NCI-H1048 (cell line): ENCODE measurements around the gene PRSS38.

Experiments
- DNase-seq: peaks from one replicate; lab custom pipeline; 2025; lab: John Stamatoyannopoulos, UW

PRSS38 gene

DNA sequence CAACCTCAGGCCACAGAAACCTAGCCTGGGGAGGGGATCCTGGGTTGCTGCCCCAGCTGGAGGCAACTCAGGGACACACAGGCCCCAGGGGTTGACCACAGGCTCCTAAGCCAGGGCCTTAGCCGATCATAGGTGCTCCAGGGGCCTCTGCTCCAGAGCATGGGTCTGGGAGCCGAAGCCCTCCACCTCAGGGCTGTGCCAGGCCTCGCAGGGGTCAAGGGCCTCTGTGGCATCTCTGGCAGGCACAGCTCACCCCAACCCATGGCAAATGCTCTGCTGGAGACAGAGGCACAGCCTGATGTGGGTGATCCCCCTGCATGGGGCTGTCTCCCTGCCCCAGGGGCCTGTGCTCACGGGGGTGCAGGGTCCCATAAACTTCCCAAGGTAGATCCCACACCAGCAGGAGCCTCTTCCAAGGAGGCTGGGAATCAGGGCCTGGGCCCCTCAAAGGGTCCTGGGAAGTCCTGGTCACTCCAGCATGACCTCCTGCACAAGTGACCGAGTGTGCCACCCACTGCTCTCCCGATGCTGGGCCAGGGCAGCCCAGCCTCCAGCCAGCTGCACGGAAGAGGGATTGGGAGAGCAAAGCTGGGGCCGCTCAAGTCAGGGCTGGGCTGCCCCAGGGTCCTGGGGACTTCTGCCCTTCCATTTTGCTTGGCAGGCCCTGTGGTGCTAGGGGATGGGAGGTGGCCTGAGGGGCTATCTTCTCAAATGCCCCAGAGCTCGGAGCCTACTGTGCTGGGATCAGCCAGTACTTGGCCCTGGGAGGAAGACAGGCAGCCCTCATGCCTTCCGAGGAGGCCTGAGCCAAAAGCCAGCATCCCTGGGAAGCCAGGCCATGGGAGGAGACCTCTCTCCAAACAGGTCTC is 22.2 kb upstream of the PRSS38 start:
- DNase-seq: no peak

DNA sequence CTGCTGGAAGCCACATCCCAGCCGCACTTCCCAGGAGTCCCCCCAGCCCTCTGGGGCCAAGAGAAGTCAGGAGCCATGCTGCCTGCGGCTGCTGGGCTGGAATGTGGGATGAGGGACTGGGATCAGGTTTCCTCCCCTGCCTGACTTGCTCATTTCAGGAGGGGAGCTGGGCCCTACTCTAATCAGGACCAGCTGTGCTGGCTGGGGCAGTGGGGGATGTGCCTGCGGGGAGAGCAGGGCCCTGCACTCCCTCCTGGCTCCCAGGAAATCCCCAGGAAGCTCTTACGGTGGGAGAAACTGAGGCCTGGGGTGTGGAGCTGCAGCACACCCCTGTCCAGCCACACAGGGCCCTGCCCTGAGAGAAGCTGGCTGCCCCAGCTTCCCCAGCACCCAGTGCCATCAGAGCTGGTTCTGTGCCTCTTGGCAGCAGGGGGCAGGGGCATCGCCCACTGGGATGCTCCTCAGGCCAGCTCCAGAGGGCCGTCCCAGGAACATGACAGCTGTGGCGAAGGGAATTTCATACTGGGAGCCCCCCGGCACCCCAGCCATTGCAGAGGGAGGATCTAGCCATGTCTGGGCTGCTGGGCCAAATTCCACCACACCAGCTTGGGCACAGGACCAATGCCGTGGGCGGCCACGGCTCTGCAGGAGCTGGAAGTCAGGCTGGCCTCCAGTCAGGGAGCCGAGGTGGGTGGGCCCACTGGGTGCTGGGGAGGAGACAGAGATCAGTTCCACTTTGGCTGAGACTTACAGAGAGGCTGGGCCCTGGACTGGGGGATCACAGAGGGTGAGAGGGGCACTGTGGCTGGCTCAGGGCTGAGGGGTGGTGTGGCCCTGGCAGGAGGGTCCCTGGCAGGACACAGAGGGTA is 21.3 kb upstream of the PRSS38 start:
- DNase-seq: no peak

DNA sequence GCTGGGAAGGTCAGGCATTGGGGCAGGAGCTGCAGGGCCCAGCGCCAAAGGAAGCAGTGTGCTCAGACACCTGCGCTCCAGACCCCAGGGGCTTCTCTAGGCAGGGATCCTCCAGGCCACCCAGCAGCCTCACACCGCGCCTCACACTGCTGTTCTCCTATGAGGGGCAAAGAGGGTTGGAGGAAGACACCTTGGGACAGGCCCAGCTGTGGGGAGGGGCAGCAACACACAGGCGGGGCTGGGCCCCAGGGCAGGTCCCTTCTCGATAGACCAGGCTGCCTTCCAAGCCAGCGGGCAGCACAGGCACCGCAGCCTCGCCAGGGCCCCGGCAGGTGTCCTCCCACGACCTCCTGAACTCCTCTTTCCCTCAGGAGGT is 20.7 kb upstream of the PRSS38 start:
- DNase-seq: no peak

DNA sequence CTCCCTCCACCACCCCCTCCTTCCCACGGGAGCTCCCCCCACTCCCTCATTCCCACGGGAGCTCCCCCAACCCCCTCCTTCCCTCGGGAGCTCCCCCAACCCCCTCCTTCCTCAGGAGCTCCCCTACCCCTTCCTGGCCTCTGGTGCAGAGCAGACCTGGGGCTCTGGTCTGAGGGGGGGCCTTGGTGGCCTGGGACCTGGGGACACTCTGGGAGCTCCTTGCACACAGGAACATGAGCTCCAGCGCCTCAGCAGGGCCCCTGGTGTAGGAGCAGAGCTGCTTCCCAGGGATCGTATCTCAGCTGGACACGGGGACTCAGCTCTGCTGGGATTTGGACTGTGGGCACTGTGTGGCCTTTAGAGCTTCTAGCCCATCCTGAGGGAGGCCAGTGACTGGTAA is 19.7 kb upstream of the PRSS38 start:
- no peak for DNase-seq

DNA sequence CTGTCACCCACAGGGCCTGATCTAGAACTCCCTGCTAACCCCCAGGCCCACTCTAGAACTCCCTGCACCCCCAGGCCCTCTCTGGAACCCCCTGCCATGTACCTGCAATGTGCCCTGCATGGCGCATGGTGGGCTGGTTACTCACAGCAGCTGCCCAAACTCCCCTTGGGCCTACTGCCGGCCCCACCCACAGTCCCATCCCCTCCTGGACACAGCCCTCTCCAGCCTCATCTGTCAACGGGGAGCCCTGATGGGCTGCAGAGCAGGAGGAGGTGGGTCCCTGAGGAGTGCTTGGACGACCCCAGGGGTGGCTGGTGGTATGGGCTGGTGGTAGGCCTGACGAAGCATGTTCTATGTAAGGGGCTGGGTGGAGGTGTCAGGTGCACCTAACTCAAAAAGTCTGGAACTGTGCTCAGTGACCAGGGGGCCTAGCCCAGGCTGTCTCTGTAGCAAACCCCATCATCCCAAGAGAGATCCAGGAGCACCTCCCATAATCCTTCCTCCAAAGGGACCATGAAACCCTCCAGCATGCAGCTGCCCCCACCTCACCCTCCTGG is 19.0 kb upstream of the PRSS38 start:
- no peak for DNase-seq

DNA sequence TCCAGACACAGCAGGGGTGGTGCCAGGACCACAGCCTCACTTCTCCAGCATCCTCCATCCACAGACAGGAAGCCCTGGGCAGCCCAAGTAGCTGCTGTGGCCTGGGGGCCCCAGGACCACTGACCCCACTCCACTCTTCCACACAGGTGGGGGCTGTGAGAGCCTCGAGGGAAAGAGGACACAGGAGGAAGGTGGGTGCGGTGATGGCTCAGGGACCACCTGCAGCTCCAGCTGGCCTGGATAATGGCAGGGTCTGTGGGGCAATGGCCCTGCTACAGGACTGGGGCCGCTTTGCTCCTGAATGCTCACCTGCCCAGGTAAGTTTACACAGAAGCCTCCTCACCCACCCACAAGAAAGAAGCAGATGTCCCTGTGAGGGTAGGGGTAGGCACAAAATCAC is 18.3 kb upstream of the PRSS38 start:
- DNase-seq: no peak

DNA sequence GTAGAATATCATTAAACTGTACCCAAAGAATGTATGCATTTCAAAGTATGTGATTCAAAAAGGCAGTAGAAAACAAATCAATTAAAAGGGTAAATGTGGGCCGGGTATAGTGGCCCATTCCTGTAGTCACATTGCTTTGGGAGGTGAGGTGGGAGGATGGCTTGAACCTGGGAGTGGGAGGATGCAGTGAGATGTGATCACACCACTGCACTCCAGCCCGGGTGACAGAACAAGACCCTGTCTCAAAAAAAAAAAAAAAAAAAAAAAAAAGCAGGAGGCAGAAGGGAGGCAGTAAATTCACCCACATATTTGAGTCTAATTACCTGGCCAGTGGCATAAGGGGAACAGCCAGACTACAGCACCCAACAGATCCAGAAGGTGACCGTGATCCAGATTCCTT is 17.9 kb upstream of the PRSS38 start:
- no peak for DNase-seq

- DNase-seq: no peak
Observed at GRCh38 chr1:227798078-227798802, 17.2 kb upstream of the PRSS38 start.

GRCh38 chr1:227799756-227800155 is 15.7 kb upstream of the PRSS38 start:
- no peak for DNase-seq

DNA sequence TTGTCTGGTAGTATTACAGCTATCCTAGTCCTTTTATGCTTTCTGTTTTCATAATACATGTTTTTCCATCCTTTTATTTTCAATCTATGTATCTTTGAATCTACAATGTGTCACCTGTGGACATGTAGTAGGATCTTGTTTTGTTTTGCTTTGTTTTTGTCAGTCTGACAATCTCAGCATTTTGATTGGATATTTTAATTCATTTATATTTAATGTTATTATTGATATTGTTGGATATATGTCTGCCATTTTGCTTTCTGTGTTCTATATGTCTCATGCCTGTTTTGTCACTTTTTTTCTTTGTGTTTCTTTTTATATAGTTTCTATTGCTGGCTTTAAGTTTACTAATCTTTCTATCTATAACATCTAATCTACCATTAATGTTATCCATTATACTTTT is 11.5 kb upstream of the PRSS38 start:
- DNase-seq: no peak

DNA sequence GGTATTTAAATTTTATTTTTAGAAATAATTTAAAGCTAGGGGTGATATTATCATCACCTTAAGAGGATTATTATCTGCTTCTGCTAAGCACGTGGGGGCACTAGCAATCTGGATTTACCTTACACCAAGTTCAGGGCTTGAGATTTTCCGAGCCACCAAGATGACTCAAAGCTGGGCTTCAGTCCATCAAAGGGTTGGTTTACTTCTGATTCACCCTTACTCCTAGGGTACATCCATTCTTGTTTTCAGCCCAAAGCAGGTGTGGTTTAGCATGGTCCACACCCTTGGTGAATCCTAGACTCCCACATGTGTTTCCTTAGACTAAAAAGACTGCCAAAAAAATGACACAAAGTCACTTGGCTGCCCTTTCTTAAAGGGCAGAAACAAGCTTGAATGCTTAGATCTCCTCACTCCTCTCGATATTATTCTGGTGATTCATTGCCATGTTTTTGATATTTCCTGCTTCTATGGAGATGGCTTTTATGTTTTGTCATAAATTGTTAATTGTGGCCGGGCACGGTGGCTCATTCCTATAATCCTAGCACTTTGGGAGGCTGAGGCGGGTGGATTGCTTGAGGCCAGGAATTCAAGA is 9.8 kb upstream of the PRSS38 start:
- no peak for DNase-seq

DNA sequence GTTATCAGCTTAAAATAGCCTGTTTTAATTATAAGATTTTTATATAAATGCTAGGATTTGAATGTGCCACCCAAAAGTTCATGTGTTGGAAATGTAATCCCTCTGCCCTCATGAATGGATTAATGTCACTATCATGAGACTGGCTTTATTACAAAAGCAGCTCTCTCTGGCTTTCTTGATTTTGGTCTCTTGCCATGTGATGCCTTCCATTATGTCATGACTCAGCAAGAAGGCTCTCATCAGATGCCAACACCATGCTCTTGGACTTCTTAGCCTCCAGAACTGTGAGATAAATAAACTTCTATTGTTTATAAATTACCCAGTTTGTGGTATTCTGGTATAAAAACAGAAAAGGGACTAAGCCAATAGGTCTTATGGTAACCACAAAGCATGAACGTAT is 6.9 kb upstream of the PRSS38 start:
- no peak for DNase-seq

DNA sequence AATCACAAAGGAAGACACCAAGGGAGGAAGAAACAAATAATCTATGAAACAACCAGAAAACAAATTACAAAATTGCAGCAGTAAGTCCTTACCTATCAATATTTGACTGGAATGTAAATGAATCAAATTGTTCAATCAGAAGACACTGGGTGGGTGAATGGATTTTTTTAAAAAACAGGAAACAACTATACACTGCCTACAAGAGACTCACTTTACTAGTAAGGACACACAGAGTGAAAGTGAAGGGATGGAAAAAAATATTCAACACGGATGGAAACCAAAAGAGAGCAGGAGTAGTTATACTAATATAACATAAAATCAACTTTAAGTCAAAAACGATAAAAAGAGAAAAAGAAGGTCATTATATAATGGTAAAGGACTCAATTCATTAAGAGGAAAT is 6.4 kb upstream of the PRSS38 start:
- no peak for DNase-seq

DNA sequence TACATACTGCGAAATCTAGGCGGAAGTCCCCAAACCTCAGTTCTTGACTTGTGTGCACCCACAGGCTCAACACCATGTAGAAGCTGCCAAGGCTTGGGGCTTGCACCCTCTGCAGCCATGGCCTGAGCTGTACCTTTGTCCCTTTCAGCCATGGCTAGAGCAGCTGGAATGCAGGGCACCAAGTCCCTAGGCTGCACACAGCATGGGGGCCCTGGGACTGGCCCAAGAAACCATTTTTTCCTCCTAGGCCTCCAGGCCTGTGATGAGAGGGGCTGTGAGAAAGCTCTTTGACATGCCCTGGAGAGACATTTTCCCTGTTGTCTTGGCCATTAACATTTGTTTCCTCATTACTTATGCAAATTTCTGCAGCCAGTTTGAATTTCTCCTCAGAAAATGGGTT is 1.5 kb upstream of the PRSS38 start:
- no peak for DNase-seq

- DNase-seq: no peak
Observed at GRCh38 chr1:227816750-227817446, 1.4 kb downstream of the PRSS38 start.

GRCh38 chr1:227823537-227823936 is 8.1 kb downstream of the PRSS38 start:
- no peak for DNase-seq

GRCh38 chr1:227824204-227824603 is 8.7 kb downstream of the PRSS38 start:
- no peak for DNase-seq

- no peak for DNase-seq
Observed at GRCh38 chr1:227828786-227829185, 13.3 kb downstream of the PRSS38 start.

DNA sequence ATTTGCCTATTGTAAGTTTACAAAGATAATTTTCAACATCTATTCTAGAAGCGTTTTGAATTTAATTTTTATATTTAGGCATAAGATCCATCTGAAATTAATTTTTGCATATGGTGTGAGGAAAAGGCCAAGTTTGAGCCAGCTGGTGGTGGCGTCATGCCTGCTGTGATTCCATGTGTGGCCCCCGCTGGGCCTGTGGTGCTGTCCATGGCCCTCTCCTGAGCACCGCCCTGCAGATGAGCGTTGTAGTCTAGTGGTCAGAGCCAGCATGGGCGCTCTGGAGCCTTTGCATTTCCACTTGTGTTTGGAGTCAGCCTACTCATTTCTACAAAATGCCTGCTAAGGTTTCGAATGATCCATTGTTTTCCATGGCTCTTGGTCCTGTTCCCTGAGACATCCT is 22.7 kb downstream of the PRSS38 start:
- DNase-seq: no peak

DNA sequence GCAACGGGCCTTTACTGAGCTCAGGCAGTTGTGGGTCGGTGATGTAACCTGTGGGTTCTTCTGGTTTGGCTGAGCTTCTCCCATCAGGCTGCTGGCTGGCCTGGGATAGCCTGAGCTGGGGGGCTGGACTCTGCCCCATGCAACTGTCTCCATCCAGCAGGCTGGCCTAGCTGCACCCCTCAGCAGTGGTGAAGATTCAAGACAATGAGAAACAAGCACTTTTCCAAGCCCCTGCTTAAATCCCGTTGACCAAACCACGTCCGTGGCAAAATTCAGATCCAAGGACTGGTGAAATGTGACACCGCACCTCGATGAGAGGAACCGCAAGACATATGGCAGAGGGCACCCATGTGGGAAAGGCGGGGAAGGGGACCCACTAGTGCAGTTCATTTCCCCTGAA is 25.6 kb downstream of the PRSS38 start:
- no peak for DNase-seq
